GM21619 (cell line): Measurements from ENCODE around the gene ANKMY1.

ENCODE experiments used
- ATAC-seq: cut with Tn5 transposase; IDR thresholded peaks from one replicate; pipeline ENCODE4 v1.9.1; 2021; ENCODE audit not compliant: unreplicated experiment

Gene ANKMY1

DNA sequence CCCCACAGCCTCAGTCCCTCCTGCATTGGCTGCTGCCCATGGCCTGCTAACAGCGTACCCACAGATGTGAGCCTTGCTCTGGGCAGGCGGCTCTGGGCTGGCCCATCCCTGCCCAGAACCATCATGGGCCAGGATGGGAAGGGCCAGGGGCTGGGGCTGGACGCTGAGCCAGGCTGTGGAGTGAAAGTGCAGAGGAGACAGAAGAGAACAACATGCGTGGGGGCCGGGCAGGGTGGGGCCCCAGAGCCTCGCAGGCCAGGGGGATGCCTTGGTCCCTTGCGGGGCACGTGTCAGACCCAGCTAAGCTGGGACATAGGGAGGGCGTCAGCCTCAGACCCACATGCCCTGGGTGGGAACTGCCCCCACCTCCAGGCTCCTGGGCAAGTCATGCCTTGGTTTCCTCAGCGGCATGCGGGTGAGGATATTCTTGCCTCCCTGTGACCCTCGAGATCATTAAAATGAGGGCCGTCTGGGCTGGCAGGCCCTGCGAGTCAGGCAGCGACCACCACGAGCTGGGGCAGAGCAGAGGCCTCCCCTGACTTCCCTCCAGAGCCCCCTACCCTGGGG lies 95.0 kb downstream of the ANKMY1 start:
- no peak for ATAC-seq

- ATAC-seq, result no peak
Observed at GRCh38 chr2:240462073-240462706, 95.6 kb downstream of the ANKMY1 start.

- no peak for ATAC-seq
Observed at GRCh38 chr2:240461471-240462072, 96.2 kb downstream of the ANKMY1 start.

DNA sequence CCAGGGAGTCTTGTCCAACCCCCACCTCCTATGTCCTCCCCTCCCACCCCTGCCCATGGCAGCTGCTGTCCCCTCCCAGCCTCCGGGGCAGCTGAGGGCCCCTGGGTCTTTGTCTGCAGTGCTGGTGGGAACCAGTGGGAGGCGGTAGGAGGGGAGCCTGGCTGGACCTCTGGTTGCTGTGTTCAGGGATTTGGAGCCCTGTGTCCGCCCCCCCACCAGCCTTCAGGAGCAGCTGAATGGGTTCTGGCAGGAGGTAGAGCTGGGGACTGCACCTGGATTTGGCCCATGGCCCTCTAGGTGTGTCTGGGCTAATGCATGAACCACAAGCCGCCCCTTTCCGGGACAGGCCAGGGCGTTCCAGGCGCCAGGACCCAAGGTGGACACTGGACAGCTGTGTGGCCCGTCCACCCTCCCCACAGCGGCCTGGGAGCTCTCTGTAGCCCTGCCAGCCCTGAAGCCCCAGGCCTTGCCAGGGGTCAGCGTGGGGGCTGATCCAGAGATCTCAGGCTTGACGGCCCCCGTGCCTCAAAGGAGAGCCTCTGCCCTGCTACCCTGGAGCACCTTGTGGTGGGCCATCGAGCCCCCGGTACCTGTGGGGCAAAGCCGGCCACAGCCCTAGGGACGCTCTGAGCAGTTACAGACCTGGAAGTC lies 96.9 kb downstream of the ANKMY1 start:
- ATAC-seq, result no peak

DNA sequence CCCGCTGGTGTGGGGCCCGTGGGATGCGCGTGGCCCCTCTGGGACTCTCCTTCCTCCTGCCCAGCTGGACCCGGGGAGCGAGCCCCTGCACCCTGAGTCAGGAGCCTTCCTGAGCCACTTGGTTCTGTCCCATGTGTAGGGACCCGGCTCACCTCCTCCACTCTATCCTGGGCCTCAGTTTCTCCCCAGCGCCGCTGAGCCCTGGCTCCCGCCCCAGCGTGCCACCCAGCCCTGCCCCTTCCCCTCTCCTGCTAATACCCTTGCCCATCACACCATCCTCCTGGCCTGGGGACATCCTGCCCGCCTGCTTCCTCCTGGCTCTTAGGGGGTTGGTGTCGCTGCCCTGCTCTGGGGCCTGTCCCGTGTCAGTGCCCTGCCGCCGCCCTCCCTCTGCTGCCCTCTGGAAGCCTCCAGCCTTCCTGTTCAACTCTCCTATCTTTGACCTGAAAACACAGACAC lies 97.5 kb downstream of the ANKMY1 start:
- no peak for ATAC-seq

GRCh38 chr2:240459401-240460252 lies 98.2 kb downstream of the ANKMY1 start:
- no peak for ATAC-seq

DNA sequence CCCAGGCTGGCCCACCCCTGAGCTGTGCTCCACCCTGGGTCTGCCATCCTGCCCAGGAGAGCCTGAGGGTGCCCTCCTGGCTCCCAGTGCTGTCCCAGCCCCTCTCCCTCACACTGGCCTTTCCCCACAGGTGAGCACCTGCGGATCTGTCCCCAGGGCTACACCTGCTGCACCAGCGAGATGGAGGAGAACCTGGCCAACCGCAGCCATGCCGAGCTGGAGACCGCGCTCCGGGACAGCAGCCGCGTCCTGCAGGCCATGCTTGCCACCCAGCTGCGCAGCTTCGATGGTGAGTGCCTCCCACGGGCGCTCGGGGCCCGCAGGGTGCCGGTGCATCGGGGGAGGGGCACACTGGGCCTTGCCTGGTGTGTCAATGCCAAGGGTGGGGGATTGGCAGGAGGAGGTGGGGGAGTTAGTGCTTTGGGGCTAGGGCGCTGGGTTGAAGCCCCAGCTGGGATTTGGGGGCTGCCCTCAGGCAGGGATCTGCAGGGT lies 98.8 kb downstream of the ANKMY1 start:
- ATAC-seq, result no peak

DNA sequence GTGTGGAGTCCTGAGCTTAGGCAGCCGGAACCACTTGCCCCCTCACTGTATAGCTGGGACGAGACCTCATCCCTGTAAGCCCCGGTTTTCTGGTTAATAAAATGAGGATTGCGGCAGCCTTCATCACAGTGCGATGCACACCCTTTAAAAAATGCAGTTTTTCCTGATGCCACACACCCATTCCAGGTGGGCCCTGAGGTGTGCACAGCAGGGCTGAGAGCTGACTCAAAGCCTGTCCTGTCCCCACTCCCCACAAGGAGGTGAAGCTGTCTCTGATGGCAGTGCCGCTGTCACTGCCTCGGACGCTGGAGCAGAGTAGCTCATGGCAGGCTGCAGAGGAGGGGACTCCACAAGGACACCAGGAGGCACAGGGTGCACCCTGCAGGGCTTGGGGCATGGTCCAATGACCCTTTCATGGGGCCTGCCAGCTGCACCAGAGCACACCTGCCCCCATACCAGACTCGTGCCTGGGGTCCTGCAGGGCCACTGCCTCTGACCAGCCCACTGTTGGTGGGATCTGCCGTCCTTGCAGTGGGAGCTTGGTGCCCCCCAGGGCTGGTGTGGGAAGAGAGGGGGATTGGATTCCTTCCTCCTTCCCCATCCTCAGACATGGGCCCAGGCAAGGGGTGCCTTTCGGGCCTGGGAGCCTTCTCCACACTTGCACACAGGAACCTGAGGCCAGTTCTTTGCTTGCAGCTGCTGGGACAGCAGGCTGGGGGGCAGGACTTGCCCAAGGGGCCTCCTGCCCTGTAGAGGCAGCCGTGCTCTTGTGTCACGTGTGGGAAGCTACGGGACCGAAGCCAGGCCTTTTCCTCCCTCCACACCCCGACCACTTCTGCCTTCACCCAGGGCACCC lies 99.5 kb downstream of the ANKMY1 start:
- no peak for ATAC-seq

DNA sequence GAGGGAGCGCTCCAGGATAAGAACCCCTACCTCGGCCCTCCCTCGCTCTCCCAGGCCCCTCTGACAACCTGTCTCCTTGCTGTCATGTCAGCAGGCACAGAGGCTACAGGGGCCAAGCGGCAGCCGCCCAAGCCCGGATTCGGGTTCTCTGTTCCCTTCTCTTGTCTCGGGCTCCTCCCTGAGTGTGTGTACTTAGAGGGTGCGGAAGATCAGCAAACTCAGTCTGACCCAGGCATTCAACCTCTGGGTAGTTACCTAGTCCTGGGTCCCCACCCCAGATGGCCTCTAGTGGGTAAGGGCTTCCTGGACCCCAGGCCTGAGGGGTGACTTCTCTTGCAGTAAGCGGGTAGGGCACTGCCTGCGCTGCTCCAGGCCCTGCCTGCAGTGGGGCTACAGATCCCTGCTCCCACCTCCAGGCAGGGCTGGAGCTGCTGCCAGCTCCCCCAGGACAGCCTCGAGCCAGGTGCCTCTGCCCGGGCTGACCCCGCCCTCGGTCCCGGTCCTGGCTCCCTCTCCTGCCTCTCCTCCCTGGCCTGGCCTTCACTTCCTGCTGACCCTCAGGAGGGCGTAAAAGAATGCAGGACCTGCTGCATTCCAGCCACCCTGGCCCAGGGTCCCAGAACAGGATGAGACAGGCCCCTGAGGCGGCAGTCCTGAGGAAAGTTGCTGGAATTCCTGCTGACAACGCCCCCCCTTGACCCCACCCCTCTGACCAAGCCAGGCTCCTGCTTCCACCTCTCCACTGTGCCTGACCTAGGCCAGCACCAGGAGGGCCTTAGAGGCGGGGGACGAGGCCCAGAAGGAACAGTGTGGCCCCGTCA lies 100.4 kb downstream of the ANKMY1 start:
- ATAC-seq, result no peak

GRCh38 chr2:240456447-240457222 lies 101.2 kb downstream of the ANKMY1 start:
- no peak for ATAC-seq

DNA sequence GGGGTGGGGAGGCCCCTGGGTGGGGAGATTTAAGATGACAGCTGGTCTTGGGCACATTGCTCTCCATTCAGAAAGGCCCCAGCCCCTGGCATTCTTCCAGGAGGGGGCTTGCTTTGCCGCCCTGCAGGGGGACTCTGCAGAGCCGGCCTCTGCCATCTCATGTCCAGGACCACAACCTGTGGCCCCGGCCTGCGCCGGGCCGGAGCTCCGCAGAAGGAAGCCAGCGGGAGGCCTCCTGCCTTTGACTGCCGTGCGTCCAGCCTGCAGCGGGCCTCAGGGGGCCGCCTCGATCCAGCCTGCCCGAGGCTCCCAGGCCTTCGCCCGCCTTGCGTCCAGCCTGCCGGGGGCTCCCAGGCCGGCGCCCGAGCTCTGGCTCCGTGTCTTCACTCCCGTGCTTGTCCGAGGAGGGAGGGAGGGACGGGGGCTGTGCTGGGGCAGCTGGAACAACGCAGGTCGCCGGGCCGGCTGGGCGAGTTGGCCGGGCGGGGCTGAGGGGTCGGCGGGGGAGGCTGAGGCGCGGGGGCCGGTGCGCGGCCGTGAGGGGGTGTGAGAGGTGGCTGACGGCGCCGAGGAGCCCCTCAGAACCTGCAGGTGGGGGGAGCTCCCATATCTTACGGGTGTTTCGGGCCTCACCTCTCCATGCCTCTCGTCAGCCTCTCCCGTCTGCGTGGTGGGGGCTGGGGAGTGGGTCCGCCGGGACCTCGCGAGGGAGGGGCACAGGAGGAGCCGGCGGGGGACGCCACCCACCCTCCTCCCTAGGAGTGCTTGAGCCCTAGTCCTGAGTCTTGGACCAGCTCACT lies 101.9 kb downstream of the ANKMY1 start:
- ATAC-seq, result no peak

DNA sequence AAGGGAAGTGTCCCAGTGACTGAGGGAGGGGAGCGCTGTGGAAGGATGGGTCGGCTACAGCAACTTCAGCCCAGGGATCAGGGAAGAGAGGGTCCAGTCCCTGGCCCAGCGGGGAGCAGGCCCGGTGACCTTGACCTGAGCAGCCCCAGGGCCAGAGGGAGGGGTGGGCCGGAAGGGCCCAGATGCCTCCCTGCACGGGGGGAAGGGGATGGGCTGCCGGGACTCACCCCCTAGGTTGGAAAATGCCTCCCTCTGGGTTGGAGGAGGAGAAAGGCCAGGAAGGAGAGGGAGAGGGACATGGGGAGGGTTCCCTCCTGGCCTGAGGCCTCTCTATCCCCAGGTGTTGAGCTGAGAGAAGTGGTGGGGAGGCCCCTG lies 102.5 kb downstream of the ANKMY1 start:
- no peak for ATAC-seq

GRCh38 chr2:240454106-240454901 lies 103.5 kb downstream of the ANKMY1 start:
- no peak for ATAC-seq

GRCh38 chr2:240453461-240454105 lies 104.2 kb downstream of the ANKMY1 start:
- no peak for ATAC-seq

DNA sequence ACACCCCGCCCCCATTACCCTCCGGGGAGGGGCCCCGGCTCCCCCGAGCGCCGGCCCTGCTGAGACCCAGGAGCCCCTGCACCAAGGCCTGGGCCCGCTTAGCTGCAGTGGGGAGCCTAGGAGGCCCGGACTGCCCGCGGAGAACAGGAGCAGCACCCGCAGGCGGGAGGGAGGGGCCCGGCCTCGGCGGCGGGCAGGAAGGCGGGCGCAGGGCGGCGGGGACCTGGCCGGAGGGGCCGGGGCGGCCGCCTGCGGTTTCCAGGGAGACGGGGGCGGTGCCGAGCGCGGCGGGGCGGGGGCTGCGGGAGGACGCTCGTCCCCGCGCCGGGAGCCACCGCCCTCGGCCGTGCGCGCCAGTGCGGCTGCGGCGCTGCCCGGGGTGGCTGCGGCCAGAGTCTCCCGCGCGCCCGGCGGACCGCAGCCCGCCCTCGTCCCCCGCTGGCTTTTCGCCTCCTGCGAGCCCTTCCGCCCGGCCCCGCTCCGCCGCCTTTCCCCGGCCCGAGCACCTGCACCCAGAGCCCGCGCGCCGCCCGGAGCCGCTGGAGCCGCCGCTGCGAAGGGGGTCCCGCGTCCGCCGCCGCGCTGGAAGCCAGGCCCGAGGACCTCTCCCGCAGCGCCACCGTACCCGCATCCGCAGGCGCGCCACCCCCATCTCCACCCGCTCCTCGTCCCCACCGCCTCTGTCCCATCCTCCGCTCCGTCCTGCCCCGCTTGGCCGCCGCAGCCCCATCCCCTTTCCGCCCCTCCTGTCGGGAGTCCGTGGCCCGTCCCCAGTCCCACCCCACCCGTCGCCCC lies 105.1 kb downstream of the ANKMY1 start:
- ATAC-seq, result no peak
